RWPE2 (cell line): Measurements from ENCODE around the gene TRIM33.

Experiments used
- ATAC-seq: fragments of 200-7000 bp; cut with Tn5 transposase; 3 replicates; pipeline ENCODE4 v1.9.1; 2021; ENCODE audit warnings: low read depth
- DNase-seq: peaks from one replicate; pipeline ENCODE4 v3.0.0-alpha.2; 2020; ENCODE audit warnings: low spot score
- H3K27ac ChIP-seq: fragments of 450-650 bp; 2 replicates; pipeline ENCODE4 v1.5.1; 2017; ENCODE audit warnings: mild to moderate bottlenecking; ENCODE audit not compliant: poor library complexity, severe bottlenecking
- H3K27me3 ChIP-seq: fragments of 250-450 bp; sonication (Bioruptor Pico); 2 replicates; pipeline ENCODE4 v1.5.1; 2021; ENCODE audit warnings: mild to moderate bottlenecking, moderate library complexity; ENCODE audit not compliant: insufficient read depth, poor library complexity, severe bottlenecking
- H3K36me3 ChIP-seq: fragments of 250-450 bp; sonication (Bioruptor Pico); 2 replicates; pipeline ENCODE4 v1.5.1; 2020; ENCODE audit warnings: low read depth, mild to moderate bottlenecking, moderate library complexity
- H3K4me1 ChIP-seq: fragments of 250-450 bp; sonication (Bioruptor Pico); 2 replicates; pipeline ENCODE4 v1.5.1; 2021; ENCODE audit warnings: mild to moderate bottlenecking, moderate library complexity; ENCODE audit not compliant: insufficient read depth, poor library complexity, severe bottlenecking
- H3K4me3 ChIP-seq: fragments of 250-450 bp; sonication (Bioruptor Pico); 2 replicates; pipeline ENCODE4 v1.5.1; 2021; ENCODE audit warnings: mild to moderate bottlenecking, moderate library complexity; ENCODE audit not compliant: severe bottlenecking
- H3K9me3 ChIP-seq: fragments of 250-450 bp; sonication (Bioruptor Pico); 2 replicates; pipeline ENCODE4 v1.5.1; 2021; ENCODE audit warnings: mild to moderate bottlenecking, moderate library complexity; ENCODE audit not compliant: severe bottlenecking
- CTCF ChIP-seq: fragments of 450-650 bp; IDR thresholded peaks from one replicate; pipeline ENCODE4 v1.5.1; 2017; ENCODE audit warnings: mild to moderate bottlenecking, moderate library complexity; ENCODE audit not compliant: poor library complexity, severe bottlenecking

TRIM33 gene

GRCh38 chr1:114467491-114467890 lies 43.5 kb downstream of the TRIM33 start:
- Histone ChIP-seq H3K27me3 (no peaks in the 10 kb centered on the region), H3K36me3 (peaks cover 10% of the 10 kb centered on the region), H3K9me3 (no peaks in the 10 kb centered on the region), H3K4me1 (peaks cover 21% of the 10 kb centered on the region), H3K4me3 (no peak overlapping the region), H3K27ac (no peak overlapping the region)
- DNase-seq (no peak), ATAC-seq (no peak)
- TF ChIP-seq CTCF = no peak

DNA sequence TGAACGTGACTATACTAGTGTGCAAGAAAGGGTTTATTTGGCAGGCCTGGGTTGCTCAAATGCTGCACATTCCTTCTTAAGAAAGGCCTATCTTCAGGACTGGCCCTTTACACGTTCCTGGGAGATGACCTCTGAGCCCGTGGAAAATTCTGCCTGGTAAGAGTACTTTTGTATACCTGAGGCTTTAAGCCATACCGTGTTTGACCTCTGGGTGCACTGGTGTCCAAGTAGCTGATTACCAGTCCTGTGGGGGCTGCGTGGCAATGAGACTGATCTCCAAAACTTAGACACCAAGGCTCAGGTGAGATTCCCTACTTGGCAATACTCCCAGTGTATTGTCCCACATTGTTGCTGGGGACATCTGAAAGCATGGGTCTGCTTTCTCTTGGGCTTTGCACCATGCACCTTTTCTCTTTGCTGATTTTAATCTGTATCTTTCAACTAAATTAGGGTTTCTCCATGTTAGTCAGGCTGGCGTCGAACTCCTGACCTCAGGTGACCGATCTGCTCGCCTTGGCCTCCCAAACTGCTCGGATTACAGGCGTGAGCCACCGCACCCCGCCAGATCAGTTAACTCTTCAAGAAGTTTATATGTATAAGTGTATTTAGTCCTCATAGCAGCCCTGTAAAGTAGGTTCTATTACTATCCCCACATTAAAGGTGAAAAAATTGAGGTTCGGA lies 44.5 kb downstream of the TRIM33 start:
- peaks cover 18% of the 10 kb centered on the region for H3K36me3 ChIP-seq
- no peaks in the 10 kb centered on the region for H3K9me3 ChIP-seq
- no peak overlapping the region for H3K27ac ChIP-seq
- DNase-seq (no peak), ATAC-seq (no peak)
- no peak overlapping the region for H3K4me3 ChIP-seq
- no peak for TF ChIP-seq CTCF
- no peaks in the 10 kb centered on the region for H3K27me3 ChIP-seq
- H3K4me1 ChIP-seq = peaks cover 21% of the 10 kb centered on the region

- peaks cover 6% of the 10 kb centered on the region for H3K4me1 ChIP-seq
- no peak for ATAC-seq
- H3K36me3 ChIP-seq = peaks cover 19% of the 10 kb centered on the region
Observed at GRCh38 chr1:114462963-114463362, 48.0 kb downstream of the TRIM33 start.

GRCh38 chr1:114462341-114462740 lies 48.7 kb downstream of the TRIM33 start:
- TF ChIP-seq CTCF = no peak

More at GRCh38 chr1:114462963-114463362, 48.0 kb downstream of the TRIM33 start:
- TF ChIP-seq CTCF = no peak
- H3K27me3 ChIP-seq = no peaks in the 10 kb centered on the region
- H3K4me3 ChIP-seq = no peak overlapping the region
- no peak for DNase-seq
- no peaks in the 10 kb centered on the region for H3K9me3 ChIP-seq
- H3K27ac ChIP-seq = no peak overlapping the region

DNA sequence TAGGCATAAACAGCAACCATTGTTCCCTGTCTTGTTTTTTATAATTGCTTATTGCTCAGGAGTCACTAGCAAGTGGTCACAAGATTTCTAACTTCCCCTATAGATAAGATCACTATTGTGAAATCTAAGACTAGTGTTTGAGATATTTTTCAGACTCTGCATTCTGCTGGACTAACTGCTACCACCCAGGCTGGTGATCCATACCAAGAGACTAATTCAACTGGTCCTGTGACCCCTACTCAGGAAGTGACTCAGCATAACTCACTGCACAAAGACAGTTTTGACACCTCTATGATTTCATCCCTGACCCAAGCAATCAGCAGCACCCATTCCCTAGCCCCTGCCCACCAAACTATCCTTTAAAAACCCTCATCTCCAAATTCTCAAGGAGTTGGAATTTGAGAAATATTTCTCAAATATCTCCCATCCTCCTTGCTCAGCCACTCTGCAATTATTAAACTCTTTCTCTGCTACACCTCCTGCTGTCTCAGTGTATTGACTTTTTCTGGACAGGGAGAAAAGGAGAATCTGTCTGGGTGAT lies 52.7 kb downstream of the TRIM33 start:
- no peak overlapping the region for H3K4me3 ChIP-seq
- TF ChIP-seq CTCF = no peak
- H3K4me1 ChIP-seq = peaks cover 10% of the 10 kb centered on the region
- no peak for DNase-seq
- H3K27ac ChIP-seq = peak overlapping the region; percentile 52
- ATAC-seq = peak; percentile 85
- peaks cover 37% of the 10 kb centered on the region for H3K36me3 ChIP-seq
- no peaks in the 10 kb centered on the region for H3K9me3 ChIP-seq
- H3K27me3 ChIP-seq = no peaks in the 10 kb centered on the region

More at GRCh38 chr1:114462341-114462740, 48.7 kb downstream of the TRIM33 start:
- no peak overlapping the region for H3K27ac ChIP-seq
- ATAC-seq (no peak), DNase-seq (no peak)
- H3K4me3 ChIP-seq = no peak overlapping the region
- no peaks in the 10 kb centered on the region for H3K27me3 ChIP-seq
- H3K4me1 ChIP-seq = peaks cover 5% of the 10 kb centered on the region
- no peaks in the 10 kb centered on the region for H3K9me3 ChIP-seq
- peaks cover 19% of the 10 kb centered on the region for H3K36me3 ChIP-seq
